Mesothelial cell of epicardium (in vitro differentiated cells): ENCODE results near the gene DUSP16. TPM values are rescaled to one million over a fixed set of nuclear protein-coding genes. Genes with fewer than 3 reads are reported as not detected.
"Not testable (repeated sequence)": the region's sequence is repeated elsewhere in the genome, so short reads cannot be mapped to it uniquely, and the experiment has no call there.

Experiments
- DNase-seq, 2 experiments: peaks; one replicate each; pipeline ENCODE4 v3.0.0; 2021; ENCODE audit warnings: low spot score in 2 of 2; ENCODE audit not compliant: unreplicated experiment in 2 of 2
- H3K27ac Mint-ChIP-seq: 2 replicates; pipeline ENCODE4 v1.8.0; 2021; ENCODE audit warnings: mixed read lengths
- H3K27me3 Mint-ChIP-seq: 2 replicates; pipeline ENCODE4 v1.8.0; 2021; ENCODE audit warnings: low read depth, mixed read lengths
- H3K36me3 Mint-ChIP-seq: 2 replicates; pipeline ENCODE4 v1.8.0; 2021; ENCODE audit warnings: mixed read lengths
- H3K4me1 Mint-ChIP-seq: 2 replicates; pipeline ENCODE4 v1.8.0; 2021; ENCODE audit warnings: mixed read lengths
- H3K4me3 Mint-ChIP-seq: 2 replicates; pipeline ENCODE4 v1.8.0; 2021; ENCODE audit warnings: mild to moderate bottlenecking, moderate library complexity, mixed read lengths
- H3K9me3 Mint-ChIP-seq: 2 replicates; pipeline ENCODE4 v1.8.0; 2021; ENCODE audit warnings: mixed read lengths
- CTCF ChIP-seq: fragments of 200-600 bp; sonication (generic); IDR thresholded peaks from one replicate; pipeline ENCODE4 v1.5.0; 2021; ENCODE audit warnings: antibody characterized with exemption; ENCODE audit not compliant: unreplicated experiment
- total RNA-seq: library from RNA; stranded (reverse); gene quantifications from 3 replicates; pipeline ENCODE4 v1.2.1, GENCODE V29; 2021

Gene DUSP16
- total RNA-seq, 1 donor from 2014 or later, result 31.5 TPM

GRCh38 chr12:12476857-12477531, 85.7 kb downstream of the DUSP16 start:
- no peak overlapping the region for H3K27ac Mint-ChIP-seq
- peaks cover 5% of the 10 kb centered on the region for H3K9me3 Mint-ChIP-seq
- H3K4me1 Mint-ChIP-seq, result no peaks in the 10 kb centered on the region
- no peak for DNase-seq
- no peak for TF ChIP-seq CTCF
- H3K36me3 Mint-ChIP-seq, result peaks cover 47% of the 10 kb centered on the region
- H3K27me3 Mint-ChIP-seq, result no peaks in the 10 kb centered on the region
- H3K4me3 Mint-ChIP-seq, result no peak overlapping the region

GRCh38 chr12:12474931-12475795, 87.5 kb downstream of the DUSP16 start:
- Mint-ChIP-seq H3K4me1 (no peaks in the 10 kb centered on the region), H3K27ac (no peak overlapping the region), H3K9me3 (peaks cover 13% of the 10 kb centered on the region), H3K27me3 (no peaks in the 10 kb centered on the region), H3K36me3 (peaks cover 63% of the 10 kb centered on the region), H3K4me3 (no peak overlapping the region)
- no peak for TF ChIP-seq CTCF
- DNase-seq, result no peak

GRCh38 chr12:12474471-12474928, 88.2 kb downstream of the DUSP16 start:
- H3K4me3 Mint-ChIP-seq, result no peak overlapping the region
- DNase-seq, result no peak
- no peak overlapping the region for H3K27ac Mint-ChIP-seq
- TF ChIP-seq CTCF, result no peak
- no peaks in the 10 kb centered on the region for H3K4me1 Mint-ChIP-seq
- no peaks in the 10 kb centered on the region for H3K27me3 Mint-ChIP-seq
- H3K36me3 Mint-ChIP-seq, result peaks cover 62% of the 10 kb centered on the region
- peaks cover 17% of the 10 kb centered on the region for H3K9me3 Mint-ChIP-seq

- no peak overlapping the region for H3K4me3 Mint-ChIP-seq
- H3K27ac Mint-ChIP-seq, result peak overlapping the region; percentile 32
- DNase-seq, result no peak
- peaks cover 17% of the 10 kb centered on the region for H3K9me3 Mint-ChIP-seq
- H3K4me1 Mint-ChIP-seq, result no peaks in the 10 kb centered on the region
- TF ChIP-seq CTCF, result no peak
- peaks cover 60% of the 10 kb centered on the region for H3K36me3 Mint-ChIP-seq
- no peaks in the 10 kb centered on the region for H3K27me3 Mint-ChIP-seq
These were observed 89.4 kb downstream of the DUSP16 start for GRCh38 chr12:12473223-12473622.

GRCh38 chr12:12471982-12472961, 90.4 kb downstream of the DUSP16 start:
- H3K9me3 Mint-ChIP-seq, result peaks cover 17% of the 10 kb centered on the region
- DNase-seq, H3K27ac Mint-ChIP-seq, H3K4me1 Mint-ChIP-seq, H3K27me3 Mint-ChIP-seq, H3K4me3 Mint-ChIP-seq: not testable (repeated sequence)
- peaks cover 60% of the 10 kb centered on the region for H3K36me3 Mint-ChIP-seq
